Astrocyte of the spinal cord (primary cell): ENCODE measurements around the gene FXYD7.
A peak's percentile ranks its signal among the peaks of the same experiment; 100 is the strongest.

Experiments
- DNase-seq: peaks from one replicate; pipeline ENCODE4 v3.0.0; 2011; ENCODE audit warnings: low read depth, low spot score
- H3K4me3 ChIP-seq: 2 replicates; pipeline ENCODE4 v1.5.1; 2011; ENCODE audit warnings: low read depth, mild to moderate bottlenecking, low read length, moderate library complexity
- in situ Hi-C: cut with HindIII; loops from 2 replicates; pipeline ENCODE4 v1.10.0; 2017; ENCODE audit warnings: low sequenced_read_pairs
- TF ChIP-seq, protein P1 (sequence below): IDR thresholded peaks from 2 replicates; pipeline ENCODE4 v1.5.1; 2012; ENCODE audit warnings: low read depth, mild to moderate bottlenecking, low read length, inconsistent platforms

FXYD7 gene

GRCh38 chr19:35110974-35111373 is 32.1 kb upstream of the FXYD7 start:
- H3K4me3 ChIP-seq: no peak overlapping the region
- TF ChIP-seq, protein P1, sequence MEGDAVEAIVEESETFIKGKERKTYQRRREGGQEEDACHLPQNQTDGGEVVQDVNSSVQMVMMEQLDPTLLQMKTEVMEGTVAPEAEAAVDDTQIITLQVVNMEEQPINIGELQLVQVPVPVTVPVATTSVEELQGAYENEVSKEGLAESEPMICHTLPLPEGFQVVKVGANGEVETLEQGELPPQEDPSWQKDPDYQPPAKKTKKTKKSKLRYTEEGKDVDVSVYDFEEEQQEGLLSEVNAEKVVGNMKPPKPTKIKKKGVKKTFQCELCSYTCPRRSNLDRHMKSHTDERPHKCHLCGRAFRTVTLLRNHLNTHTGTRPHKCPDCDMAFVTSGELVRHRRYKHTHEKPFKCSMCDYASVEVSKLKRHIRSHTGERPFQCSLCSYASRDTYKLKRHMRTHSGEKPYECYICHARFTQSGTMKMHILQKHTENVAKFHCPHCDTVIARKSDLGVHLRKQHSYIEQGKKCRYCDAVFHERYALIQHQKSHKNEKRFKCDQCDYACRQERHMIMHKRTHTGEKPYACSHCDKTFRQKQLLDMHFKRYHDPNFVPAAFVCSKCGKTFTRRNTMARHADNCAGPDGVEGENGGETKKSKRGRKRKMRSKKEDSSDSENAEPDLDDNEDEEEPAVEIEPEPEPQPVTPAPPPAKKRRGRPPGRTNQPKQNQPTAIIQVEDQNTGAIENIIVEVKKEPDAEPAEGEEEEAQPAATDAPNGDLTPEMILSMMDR: no peak
- no peak for DNase-seq
- in situ Hi-C loops: no loop called here

- no peak overlapping the region for H3K4me3 ChIP-seq
Observed at GRCh38 chr19:35112995-35113688, 29.9 kb upstream of the FXYD7 start.

DNA sequence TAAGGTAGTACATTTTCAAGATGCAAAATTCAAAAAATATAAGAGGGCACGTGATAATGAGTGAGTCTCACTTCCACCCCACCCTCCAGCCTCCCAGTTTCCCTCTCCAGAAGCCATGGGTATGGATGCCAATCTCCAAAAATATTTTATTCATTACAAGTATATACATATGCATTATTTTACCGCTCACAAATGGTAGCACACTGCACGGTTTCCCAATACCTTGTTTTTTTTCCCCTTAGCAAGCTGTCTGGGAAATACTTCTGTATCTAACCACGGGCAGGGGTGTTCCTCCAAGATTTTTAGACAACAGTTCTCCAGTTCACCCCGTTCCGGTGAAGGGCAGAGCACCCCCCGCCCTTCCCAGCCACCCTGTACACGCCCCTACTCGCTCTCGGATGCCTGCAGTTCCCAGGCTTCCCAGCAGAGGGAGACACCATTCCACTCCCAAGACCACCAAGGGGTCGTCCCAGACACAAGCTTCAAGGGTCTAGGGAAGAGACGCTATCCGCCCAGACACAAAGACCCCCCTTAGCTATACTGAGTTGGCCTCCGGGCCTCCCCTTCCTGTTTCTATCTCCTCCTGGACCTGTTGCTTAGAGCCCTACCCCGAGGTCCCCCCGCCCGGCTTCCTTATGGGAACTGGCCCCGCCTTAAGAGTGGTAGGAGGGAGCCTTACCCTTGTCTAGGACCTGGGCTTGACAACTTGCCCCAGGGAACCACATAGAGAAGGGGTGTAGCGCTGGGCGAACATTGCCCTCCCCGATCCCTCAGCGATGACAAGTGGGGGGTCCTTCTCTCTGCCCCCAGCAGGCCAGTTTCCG is 28.5 kb upstream of the FXYD7 start:
- in situ Hi-C loops: no loop called here
- DNase-seq: peak; percentile 45

More at GRCh38 chr19:35112995-35113688, 29.9 kb upstream of the FXYD7 start:
- in situ Hi-C loops: no loop called here
- TF ChIP-seq, protein P1: no peak
- DNase-seq: no peak

DNA sequence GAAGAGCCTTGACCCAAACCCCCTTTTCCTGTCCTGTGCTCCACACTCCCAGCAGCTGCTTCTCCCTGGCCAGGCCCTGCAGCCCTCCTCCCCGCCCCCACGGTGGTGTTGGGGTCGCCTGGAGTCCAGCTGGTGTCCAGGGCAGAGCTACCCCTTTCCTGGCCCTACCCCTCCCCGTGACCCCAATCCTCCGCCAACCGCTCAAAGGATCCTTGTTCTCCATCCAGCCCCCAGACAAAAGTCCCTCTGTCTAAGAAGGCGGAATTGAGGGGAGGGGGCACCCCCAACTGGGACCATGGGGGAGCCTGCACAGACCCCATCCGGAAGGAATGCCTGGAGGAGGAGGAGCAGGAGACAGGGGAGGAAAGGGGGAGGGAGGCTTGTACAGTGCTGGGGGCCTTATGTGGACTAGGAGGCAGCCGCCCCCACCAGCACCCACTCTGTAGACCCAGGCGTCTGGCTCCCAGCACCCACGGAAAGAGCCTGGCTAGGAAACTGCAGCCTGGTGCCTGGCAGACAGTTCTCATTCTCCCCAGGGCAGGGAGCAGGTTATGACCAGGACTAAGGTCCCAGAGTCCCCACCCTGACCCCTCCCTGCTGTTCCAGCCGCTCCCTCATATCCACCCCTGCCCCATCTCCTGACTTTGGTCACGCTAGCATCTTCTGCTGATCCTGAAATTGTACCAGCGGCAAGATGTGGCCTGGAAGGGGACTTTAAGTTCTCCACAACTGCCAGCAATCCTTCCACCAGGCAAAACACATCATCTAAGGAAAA is 27.7 kb upstream of the FXYD7 start, which contains the start of gene FXYD3:
Gene FXYD3 (plus strand): TSS at position 647 of the 775 bp plus-strand sequence. CDS start 3,554 bp downstream, outside the sequence.
- TF ChIP-seq, protein P1: no peak
- in situ Hi-C loops: no loop called here
- no peak for DNase-seq
- no peak within 1 kb of the TSS for H3K4me3 ChIP-seq

More for the DNA sequence above, 28.5 kb upstream of the FXYD7 start:
- no peak overlapping the region for H3K4me3 ChIP-seq
- TF ChIP-seq, protein P1: peak; percentile 99

DNA sequence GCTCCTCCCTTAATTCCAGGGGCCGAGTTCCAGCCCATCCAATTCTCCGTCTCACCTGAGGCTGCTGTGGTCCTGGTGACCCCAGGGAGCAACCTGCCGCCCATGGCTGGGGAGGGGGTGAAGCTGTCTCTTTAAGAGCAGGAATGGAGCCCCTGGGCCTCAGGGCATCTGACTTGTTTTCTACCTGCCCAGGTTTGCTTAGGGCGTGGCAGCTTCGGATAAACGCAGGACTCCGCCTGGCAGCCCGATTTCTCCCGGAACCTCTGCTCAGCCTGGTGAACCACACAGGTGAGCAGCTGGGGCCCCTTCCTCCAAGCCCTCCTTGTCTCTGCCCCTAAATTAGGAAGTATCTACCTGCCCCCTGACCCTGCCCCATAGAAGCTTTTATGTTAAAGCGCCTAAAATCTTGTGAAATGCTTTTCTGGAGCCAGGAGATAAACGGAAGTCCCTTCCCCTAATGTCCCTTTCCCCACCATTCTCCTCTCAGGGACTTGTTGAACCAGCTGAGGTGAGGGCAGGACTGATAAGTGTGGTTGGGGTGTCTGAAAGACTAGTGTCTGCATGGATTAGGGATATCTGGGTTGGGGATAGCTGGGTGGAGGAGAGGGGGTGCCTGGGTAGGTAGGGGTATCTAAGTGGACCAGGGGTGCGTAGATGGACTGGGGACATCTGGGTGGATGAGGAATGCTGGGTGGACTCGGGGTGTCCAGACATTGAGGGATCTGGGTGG is 26.8 kb upstream of the FXYD7 start:
- TF ChIP-seq, protein P1: no peak
- H3K4me3 ChIP-seq: no peak overlapping the region
- DNase-seq: no peak
- in situ Hi-C loops: no loop called here
